GM19467 (cell line): ENCODE measurements around the gene PHC2.

ENCODE experiments used
- ATAC-seq: cut with Tn5 transposase; IDR thresholded peaks from one replicate; pipeline ENCODE4 v1.9.1; 2021; ENCODE audit warnings: mild to moderate bottlenecking, moderate library complexity; ENCODE audit not compliant: unreplicated experiment

PHC2 gene

GRCh38 chr1:33455539-33456501 is 24.9 kb upstream of the PHC2 start:
- ATAC-seq, result no peak

GRCh38 chr1:33454646-33455282 is 23.9 kb upstream of the PHC2 start:
- no peak for ATAC-seq

DNA sequence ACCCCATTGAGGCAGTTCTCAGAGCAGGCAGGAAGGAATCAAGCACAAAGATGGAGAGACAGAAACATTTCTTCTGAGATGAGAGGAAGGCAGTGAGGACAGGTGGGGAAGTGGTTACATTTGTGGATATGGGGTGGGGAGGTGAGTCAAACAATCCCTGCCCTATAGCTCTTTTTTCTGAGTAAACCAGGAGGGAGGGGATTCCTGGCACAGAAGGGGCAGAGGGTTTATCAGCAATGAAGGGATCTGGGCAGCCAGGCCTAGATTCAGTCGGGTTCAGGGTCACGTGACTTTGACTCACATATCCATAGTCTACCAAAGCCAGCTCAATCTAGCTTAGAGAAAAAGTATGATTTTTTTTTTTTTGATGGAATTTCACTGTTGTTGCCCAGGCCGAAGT is 15.7 kb upstream of the PHC2 start:
- ATAC-seq, result no peak

DNA sequence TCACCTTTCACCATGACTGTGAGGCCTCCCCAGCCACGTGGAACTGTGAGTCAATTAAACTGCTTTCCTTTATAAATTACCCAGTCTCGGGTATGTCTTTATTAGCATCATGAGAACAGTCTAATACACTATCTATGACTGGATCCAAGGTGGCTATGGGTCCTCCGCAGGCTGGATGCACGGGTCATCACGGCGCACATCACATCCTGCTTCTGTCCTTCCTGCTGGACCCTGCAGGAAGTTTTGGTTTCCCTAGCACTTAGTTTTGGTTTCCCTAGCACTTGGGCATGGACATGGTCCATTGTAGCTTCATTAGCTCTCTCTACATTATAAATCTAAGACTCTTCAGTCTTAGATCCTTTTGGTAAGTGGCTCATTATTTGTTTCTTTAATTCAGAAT is 14.2 kb upstream of the PHC2 start:
- ATAC-seq, result no peak

DNA sequence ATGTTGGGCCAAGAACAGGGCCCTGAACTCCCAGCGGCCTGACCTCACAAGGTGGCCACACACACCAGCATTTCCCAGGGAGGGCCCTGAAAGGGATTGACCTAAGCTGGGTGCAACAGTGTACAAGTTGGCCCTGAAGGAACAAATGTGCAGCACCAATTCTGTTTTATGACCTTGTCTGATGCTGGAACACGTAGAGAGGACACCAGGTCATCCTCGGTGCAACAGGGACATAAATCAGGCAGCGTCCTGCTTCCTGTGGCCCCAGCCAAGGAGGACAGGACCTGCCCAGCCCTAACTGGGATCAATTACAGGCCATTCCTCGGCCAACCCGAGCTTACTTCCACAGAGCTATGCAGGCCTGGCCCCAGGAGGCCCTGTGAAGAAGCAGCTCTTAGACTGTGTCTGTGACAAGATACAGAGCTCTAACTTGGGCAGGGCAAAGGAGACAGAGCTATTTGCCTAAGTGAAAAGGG is 12.8 kb upstream of the PHC2 start:
- no peak for ATAC-seq

DNA sequence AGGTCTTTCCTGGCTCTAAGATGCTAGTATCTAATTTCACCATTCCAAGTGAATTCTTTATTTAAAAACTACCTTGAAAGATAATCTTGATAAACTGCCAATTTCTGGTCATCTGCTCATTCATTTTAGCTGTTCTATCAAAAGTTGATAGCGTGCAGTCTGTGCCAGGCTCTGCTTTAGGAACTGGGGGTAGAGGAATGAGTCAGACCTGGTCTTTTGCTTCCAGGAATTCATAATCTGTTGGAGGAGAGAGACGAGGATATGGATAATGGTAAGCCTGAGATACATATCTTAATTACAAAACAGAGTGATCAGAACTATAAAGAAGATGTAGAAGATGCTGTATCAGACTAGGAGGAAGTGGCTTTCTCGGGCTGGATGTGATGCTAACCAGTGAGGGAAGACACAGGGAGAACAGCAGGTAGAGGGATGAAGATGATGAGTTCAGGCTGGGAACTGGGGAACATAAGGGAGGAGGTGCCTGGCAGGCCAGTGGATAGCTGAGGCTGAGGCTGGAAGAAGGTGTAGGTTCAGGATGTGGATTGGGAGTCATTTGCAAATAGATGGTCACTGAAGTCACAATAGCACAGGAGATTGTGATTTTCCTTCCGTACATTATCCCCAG is 12.3 kb upstream of the PHC2 start:
- no peak for ATAC-seq

DNA sequence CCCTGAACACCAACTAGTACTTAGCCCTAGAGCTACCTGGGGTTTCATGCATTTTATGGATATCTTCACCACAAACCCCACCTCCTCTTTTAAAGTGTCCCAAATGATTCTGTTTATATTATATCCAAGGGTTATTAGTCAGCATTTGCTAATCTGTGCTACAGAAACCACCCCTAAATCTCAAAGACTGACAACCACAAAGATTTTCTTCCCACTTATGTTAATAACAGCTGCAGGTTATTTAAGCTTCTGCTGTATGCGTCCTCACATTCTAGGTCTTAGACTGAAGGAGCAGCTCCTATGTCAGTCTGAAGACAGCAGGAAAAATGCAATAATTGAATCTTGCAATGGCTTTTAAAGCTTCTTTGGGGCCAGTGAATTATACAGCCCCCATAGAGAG is 11.2 kb upstream of the PHC2 start:
- ATAC-seq, result no peak

DNA sequence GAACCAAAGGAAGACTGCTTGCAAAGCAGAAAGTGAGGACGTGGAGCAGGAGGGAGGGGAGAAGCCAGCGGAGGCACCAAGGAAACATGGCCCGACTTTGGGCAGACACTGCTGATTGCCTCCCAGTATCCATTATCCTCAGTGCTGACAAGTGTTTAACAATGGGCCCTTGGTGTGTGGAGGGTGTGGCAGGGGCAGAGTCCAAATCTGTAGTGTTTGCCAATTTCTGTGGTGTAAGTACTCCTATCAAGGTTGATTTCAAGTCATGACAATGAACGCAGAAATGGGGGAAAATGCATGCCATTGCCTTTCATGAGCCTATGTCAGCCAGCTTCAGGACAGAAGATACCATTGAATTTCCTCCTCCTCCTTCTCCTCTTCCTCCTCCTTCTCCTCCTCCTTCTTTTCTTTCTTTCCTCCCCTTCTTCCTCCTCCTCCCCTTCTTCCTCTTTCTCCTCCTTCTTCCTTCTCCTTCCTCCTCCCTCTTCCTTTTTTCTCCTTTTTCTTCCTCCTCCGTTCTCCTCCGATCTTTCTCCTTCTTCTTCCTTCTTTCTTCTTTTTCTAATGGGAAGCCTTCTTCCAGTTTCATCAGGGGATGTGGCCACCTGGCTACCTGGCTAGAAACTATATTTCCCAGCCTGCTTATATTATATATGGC is 10.3 kb upstream of the PHC2 start:
- no peak for ATAC-seq

DNA sequence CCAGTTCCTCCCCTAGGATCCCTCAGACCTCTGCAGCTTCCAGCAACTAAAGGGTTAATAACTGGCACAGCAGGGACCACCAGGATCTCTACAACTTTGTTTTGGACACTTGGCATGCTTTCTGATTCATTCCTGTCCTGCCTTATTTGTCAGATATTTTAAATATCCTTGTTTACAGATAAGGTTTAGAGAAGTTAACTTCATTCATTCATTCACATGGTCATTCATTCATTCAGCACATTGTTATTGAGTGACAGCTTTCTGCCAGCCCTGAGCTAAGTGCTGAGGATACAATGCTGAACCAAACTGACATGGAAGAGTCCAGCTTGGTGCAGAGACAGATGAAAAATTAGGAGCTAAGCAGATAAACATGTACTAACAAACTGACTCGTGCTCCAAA is 8.8 kb upstream of the PHC2 start:
- no peak for ATAC-seq

DNA sequence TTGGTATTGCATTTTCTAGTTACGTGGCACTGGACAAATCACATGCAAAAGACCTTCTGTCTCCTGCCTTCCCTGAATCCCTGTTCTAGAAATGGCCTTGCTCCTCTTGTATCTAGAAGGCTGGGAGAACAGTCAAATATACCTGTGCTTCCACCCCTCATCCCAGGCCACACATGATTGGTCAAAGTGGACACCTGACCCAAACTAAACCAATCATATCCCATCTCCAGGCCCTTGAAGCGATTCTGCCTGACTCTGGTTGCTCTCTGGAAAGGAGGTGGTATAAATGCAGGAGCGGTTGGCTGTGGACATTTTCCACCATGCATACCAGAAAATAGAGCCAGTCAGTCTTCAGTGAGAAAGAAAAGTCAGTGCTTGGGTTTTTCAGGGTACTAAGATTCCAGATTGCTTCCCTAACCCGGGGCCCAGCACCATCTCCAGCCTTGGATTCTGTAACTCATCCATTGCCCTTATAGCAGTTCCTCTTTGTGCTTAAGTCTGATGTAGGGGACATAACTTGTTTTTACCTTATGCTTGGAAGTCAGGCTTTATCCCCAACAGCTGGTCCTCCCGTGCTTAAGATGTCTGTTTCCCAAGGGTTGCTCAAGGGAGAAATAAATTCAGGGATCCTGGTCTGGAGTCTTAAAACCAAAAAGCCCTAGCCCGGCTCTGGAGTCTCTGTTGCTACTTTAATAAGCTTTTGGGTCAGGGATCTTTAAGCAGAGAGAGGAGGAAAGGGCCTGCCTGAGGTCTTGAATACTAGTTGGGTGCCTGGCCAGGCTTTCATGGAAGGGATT is 7.7 kb upstream of the PHC2 start:
- ATAC-seq, result no peak

DNA sequence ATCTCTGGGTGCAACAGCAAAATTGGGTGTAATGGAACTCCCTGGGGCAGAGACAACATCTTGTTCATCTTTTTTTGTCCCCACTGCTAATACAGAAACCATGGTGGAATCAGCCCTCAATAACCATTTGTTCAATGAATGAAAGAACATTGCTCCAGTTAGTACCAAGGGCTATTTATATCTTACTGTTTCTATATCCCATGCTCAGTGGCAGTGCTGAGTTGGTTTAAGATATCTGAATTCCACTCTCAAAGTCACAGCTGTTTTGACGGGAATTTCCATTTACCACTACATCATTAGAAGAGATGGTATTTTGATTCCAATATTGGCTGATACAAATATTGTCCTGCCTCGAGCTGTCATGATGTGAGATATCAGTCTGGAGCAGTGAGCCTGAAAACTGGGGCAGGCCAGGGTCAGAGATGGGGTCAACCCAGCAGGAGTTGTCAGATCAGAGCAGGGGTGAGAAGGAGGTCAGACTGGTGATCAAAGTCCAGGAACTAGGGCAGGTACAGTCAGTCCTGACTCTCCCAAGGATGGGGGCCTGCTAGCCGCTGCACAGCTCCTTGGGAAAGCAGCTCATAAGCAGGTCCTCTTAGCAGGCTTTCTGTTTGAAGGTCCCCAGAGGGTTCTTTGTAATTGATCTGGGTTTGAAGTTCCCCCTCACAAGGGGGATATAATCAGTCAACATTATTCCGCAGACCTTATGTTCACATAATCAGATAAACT is 5.8 kb upstream of the PHC2 start:
- no peak for ATAC-seq

DNA sequence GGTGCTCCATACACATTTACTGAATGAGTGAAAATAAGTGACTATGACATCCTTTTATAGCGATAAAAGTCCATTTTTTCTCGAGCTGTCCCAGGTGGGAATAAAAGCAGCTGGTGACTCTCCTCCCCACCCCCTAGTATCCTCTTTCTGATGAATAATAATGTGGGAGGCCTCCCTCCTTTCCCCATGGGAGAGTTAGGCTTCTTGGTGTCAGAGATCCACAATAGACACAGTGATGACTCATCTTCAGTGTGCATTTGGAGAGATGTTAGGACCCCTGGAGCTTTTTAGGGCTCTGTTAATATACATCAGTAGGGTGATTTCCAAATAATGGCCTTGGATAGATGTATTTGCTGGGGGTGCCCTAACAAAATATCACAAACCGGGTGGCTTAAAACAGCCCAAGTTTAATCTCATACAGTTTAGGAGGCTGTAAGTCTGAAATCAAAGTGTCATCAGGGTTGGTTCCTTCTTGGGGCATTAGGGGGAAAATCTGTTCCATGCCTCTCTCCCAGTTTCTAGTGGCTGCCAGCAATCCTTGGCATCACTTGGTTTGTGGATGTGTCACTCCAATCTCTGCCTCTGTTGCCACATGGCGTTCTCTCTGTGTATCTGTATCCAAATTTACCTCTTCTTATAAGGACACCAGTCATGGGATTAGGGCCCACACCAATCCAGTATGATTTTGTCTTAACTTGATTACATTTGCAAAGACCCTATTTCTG is 4.4 kb upstream of the PHC2 start:
- no peak for ATAC-seq

- no peak for ATAC-seq
Observed at GRCh38 chr1:33434363-33434750, 3.5 kb upstream of the PHC2 start.

GRCh38 chr1:33433509-33434362 is 2.8 kb upstream of the PHC2 start:
- ATAC-seq, result no peak

DNA sequence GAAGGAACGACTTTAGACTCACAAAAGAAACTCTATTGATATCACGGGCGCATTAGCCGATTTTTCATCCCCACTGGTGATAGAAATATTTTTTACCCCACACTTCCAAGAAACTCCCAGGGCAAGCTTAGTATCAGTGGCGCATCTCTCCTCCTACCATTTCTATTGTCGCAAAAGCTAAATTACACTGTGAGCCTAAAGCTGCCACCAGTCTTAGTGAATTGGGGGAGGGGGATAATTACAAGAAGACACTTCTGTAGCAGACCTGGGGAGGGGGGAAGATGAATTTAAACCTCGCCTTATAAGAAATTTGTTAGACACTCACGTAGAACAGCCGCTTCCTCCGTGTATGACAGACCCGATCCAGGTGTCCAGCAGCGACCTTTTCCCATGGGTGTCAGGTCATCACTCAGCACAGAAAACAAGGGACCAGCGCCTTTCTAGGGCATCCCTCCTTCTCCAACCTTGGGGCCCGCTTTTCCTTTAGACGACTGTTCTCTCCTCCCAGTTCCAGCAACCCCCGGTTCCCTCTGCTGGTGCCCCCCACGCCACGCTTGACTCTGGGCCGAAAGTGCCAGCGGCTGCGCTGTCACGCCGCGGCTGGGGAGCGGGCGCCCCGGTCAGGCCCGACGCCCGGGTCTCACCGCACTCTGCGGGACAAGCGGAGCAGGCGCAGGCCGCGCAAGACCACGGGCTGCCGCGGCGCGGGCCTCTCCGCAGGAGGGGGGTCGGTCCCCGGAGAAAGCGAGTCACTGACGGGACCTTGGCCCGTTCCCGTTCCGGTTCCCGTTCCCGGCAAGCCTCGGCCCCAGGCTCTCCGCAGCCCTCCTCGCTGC is 821 bp downstream of the PHC2 start:
- no peak for ATAC-seq

DNA sequence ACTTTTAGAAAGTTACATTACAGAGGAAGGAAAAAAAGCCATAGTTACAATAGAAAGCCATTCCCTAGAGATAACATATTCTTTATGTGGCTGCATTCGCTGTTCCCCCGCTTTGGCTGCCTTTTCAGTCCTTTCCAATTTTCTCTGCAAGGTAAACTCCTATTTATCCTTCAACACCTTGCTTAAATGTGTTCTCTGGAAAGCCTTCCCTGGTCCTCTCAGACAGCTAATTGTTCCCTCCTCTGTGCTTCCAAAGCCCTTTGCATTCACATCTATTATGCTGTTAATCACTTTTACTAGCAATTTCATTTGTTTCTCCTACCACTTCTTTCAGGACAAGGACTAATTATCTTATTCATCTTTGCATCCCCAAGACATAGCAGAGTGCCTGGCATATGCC is 1.6 kb downstream of the PHC2 start:
- ATAC-seq, result no peak

DNA sequence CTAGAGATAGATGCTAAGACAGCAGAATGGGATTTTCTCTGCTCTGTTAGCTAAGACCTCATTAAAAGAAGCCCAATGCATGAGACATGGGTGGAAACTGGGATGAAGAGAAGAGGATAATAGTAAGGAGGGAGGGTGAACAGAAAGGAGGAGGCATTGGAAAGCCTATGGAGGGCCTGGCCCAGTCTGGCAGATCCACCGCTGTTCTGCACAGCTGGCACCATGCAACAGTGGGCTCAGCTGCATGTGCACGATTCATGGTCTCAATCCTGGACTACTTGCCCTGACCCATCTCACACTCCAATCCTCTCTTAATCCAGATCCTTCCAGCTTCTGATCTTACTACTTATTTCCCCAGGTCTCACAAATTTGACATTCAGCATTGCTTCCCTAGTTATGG is 2.2 kb downstream of the PHC2 start:
- no peak for ATAC-seq
